HG03060 (cell line): ENCODE results near the gene CDH4.

Experiments used
- ATAC-seq: cut with Tn5 transposase; IDR thresholded peaks from one replicate; pipeline ENCODE4 v1.9.1; 2021; ENCODE audit warnings: low read depth, moderate number of reproducible peaks; ENCODE audit not compliant: unreplicated experiment

Gene CDH4

DNA sequence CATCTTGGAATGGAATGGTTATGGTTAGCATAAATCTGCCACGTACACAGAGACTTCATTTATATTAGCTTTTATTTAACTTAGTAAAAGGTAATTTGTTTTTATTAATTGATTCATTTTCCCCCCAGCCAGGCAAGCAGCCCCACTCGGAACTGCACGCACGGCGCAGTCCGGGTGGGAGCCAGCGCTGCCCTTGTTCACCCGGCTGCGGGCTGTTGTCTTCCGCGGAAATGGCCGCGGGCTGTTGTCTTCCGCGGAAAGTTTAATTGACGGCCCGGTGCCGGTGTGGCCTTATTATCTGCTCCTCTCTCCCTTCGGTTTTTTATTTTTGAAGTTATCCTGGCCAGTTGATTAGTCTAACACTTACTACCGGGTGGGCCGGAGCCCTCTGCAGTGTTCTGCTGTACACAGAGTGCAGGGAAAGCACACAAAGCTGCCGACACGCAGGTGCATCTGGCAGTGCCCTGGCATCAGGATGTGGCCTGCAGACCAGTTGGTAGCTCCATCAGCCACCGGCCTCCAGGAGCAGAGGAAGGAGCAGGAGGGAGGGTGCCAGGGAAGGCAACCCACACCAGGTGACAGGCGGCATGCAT lies 270.5 kb downstream of the CDH4 start:
- ATAC-seq, result no peak

DNA sequence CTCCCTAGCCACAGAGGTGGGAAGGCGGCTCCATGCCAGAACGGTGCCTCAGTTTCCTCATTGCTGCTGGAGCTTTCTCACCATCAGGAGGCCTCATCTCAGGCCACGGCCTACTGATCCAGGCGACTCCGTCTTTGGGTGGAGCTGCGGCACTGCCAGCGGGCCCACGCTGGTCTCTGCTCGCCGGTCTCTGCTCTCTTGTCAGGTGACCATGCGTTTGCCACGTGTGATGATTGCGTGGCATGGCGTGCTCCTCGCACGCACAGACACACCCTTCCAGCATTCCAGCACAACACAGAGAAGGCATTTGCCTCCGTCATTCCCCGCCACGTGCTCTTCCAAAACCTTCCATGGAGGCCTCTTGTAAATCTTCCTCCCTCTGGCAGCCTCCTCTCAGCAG lies 271.1 kb downstream of the CDH4 start:
- no peak for ATAC-seq

DNA sequence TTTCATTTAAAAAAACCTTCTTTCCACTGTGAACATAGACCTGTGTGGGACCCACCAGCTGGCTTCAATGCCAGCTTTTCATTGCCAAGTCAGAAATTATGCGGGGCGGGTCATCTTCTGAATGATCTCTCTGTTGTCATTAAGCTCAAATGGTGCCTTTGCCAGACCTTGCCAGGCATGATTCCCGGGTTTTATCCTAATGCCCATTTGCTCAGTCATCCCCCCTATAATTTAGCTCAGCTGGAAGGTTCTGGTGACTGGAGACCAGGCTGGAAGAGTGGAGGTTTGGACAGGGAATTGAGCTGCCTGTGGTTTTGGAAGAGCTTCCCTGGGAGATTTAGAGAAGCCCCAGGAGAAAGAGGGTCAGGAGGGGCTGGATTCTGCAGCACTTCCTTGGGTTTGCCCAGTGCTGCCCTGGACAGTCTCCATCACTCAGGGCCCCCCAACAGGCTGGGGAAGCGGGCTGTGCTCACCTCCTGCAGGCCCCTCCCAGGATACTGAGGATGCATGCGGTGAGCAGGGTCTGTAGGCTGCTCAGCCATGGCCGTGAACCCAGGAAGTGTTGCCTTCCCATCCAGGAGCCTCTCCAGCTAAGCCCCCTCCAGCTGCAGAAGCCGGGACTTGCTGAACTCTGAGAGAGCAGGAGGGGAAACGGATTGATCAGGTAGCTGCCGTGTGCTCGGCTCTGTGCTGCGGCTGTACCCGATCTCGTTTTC lies 273.0 kb downstream of the CDH4 start:
- ATAC-seq, result no peak

DNA sequence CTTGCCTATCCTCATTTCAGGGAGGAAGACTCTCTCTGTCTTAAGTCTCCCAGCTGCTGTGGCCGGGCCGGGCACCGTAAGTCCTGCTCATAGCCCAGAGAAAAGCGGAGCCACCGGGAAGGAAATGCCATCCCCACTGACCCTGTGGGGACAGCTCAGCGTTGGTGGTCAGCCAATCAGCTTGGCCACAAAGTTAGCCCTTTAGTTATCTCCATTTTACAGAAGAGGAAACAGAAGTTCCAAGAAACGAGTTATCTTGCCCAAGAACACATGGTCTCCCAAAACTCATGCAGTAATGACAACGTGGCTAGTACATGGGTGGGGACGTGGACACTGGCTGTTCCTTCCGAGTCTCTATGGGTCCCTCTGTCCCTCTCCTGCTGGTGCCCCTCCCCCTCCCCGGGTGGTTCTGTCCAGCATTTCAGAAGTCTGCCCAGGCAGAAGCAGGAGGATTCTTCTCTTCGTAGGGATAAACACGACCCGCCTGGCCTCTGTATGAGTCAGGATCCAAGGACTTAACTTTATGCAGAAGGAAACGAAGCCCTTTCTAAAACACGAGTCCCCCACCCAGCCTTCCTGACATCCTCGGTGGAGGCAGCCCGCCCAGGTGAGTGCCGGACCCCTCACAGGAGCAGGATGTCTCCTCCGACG lies 273.8 kb downstream of the CDH4 start:
- ATAC-seq, result no peak

DNA sequence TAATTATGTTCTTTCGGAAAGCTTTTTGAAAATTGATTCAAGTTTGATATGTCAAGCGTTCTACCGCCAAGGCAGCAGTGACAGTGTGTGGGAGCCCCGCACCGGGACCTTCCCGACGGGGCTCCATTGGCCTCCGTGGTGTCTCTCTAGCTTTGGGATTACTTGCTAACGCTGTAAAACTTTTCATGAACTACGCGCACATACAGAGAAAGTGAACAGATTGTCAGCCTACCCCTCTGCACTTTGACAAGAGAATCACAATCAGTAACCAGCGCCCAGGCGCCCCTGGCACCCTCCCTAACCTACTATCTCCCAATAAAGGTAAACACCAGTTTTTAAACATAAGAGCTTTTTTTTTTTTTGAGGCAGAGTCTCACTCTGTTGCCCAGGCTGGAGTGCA lies 274.8 kb downstream of the CDH4 start:
- no peak for ATAC-seq

DNA sequence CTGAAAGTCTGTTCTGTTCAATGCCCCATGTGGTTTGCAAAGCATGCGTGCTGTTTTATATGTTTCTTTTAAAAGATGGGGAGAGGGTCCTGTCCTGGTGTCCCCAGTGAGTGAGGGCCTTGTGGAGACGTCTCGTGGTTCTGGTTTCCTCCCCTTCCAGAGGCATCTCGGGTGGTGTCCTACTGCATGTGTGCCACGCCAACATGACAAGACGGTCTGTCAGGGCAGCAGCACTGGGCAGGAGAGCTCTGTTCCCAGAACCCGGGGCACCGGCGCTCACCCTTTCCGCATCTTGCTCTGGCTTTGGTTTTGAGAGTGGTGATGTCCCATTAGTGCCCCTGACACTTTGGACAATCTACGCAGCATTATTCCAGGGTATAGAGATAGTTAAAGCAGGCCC lies 275.6 kb downstream of the CDH4 start:
- no peak for ATAC-seq

DNA sequence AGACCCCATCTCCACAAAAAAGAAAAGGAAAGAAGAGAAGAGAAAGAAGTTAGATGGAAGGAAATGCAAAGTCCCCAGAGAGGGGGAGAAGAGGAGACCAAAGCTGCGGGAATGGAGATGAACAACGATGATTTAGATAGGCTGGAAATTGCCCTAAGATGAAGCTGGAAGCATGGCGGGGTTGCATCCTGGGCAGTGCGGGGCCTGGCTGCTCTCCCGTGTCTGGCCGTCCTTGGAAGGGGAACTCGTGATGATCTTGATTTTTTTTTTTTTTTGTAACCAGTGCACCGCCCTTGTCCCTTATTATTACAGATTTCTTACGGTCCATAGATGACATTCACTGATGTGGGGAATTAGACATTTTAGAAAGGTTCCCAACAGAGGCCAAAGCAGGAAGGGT lies 276.5 kb downstream of the CDH4 start:
- no peak for ATAC-seq

DNA sequence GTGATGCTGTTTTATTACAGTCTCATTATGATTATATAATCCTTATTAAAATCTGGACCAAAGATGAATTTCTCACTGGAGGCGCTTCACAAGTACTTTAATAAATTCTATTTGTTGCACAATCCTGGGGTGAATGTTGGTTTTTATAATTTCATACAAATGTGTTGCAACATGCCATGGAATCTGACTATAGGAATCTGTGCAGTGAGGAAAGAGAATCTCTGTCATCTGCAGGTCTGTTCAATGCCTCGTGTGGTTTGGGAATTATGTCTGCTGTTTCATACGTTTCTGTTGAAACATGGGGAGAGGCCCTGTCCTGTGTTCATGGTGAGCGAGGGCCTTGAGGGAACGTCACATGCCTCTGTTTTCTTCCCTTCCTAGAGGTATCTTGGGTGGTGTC lies 277.3 kb downstream of the CDH4 start:
- no peak for ATAC-seq

DNA sequence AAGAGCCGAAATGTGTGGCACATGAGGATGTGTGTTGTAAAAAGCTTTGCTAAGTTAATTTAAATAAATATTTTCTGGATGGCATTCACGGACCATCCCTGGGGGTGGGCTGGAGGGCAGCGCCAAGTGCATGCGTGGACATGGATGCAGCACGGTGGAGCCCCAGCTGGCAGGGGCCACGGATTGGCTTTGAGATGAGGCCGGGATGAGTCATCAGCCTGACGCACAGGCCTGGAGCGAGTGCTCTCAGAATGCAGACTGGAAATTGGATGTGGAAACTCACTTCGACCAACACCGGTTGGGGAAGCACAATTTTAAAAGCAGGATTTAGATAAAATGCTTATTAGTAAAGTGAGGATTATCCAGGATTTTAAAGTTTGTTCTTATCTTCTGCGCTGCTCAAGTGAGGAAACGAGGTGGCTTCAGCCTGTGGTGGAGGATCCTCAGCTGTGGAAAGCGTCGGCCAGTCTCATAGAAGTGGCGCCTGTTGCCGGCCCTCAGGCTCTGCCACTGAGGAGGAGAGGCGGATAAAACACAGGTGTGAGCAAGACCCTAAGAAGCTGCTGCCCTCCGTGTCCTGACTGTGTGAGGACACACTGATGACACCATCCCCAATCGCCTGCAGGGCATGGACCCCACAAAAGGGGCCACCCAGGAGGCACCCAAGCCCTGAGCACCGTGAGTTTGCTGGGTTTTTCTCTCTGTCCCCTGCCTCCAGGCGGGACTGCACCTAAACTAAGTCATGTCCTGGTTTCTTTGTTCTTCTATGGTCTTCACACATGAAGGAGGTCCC lies 279.7 kb downstream of the CDH4 start:
- no peak for ATAC-seq

DNA sequence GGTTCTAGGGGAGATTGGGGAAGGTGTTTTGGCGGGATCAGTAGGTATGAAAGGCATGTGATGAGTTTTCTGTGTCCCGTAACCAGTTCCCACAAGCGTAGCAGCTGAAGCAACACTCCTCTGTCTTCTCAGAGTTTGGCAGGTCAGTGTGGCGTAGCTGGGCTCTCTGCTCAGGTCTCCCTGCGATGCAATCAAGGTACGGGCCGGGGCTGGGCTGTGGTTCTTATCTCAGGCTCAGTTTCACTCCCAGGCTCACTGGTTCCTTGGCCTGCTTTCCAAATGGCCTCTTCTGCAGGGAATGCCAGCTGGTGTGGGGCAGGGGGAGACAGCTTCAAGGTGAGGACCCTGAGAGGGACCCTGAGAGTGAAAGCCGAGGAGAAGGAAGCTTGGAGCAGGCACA lies 280.7 kb downstream of the CDH4 start:
- ATAC-seq, result no peak

DNA sequence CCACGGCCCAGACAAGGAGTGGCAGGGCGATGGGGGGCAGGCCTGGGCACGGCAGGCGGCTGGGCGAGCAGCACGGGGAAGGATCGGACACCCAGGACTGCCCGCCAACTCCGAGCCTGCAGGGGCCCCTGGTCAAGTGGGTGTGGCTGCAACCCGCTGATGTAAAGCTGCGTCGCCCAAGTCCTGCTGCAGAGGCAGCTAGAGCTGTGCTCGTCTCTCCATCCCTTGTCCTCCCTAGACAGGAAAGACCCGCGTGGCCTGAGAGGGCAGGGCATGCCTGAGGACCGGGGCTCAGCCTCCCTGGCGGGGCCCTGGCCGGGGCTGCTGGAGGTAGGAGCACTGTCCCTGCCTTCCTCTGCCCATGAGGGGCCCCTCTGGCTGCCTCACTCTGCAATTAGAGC lies 281.2 kb downstream of the CDH4 start:
- ATAC-seq, result no peak

DNA sequence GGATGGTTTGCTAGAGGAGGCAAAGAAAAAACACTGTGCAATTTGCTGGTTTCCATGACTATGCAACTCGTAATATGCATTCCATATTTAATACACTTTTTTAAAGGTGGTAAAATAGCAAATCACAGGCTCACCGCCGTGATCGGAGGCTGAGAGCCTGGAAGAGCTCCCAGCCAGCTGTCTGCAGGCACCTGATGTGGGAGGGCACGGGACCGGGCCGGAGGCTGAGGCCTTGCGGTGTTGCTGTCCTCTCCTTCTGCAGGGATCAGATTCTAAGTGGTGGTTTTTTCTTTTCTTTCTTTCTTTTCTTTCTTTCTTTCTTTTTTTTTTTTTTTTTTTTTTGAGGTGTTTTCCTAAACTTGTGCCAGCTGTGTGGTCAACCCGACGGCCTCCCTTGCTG lies 282.3 kb downstream of the CDH4 start:
- ATAC-seq, result no peak

DNA sequence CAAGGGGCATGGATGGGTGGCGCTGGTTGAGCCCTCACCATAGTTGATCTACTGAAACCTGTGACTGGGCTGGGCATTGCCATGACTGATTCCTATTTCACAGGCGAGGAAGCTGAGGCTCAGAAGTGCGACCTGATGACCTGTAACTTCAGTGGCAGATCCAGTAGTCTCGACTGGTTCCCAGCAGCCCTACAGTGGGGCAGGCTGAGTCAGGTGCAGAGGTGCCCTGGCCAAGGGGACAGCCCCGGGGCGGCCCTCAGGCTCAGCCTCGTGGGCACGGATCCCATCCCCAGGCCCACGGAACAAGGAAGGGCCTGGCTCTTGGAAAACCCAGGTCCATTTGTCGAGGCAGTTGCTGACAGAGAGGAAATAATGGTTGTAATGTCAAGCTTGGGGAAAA lies 283.0 kb downstream of the CDH4 start:
- no peak for ATAC-seq

DNA sequence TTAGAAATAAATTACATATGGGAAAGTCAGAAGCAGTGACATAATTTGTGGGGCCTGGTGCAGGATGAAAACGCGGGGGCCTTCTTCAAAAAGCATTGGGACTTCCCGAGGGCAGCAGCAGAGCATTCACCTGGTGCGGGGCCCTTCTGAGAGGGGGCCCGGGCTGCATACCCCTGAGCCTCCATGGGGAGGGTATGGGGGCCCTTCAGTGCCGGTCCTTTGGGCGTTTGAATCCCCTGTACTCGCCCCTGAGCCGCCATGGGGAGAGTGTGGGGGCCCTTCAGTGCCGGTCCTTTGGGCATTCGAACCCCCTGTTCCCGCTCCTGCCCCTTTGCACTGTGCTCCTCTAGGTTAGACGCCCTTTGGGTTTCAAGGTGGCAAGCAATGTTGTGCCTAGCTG lies 283.5 kb downstream of the CDH4 start:
- no peak for ATAC-seq

DNA sequence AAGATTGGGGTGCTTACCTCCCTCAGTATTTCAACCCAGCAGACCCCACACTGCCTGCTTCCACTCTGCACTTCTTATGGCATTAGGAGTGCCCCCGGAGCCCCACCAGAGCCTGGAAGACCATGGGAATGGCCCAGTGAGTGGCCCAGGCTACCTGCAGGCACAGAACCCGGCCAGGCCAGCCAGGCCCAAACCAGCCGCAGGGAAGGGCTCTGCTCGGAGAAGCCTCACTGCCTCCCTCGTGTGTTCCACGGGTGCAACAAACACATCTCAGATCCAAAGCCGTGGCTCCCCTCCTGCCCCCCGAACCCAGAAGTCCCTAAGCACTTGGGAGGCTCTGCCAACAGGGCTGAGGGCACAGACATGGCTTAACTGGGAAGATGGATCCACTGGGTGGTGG lies 283.9 kb downstream of the CDH4 start:
- ATAC-seq, result no peak

DNA sequence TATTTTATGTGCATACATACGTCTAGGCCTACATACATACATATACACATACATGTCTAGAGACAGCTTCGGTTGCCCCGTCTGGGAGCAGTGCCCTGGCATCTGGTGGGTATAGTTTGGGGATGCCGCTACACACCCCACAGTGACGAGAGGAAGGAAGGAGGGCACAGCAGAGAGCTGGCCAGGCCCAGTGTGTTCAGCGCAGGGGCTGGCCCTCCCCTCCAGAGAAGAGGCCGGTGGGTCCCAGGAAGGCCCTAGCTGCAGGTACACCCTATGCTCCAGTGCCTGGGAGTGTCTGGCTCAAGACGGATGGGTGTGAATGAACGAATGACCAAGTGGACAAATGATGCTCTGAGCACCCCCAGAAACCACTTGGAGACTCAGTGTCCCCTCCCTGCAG lies 284.6 kb downstream of the CDH4 start:
- no peak for ATAC-seq

DNA sequence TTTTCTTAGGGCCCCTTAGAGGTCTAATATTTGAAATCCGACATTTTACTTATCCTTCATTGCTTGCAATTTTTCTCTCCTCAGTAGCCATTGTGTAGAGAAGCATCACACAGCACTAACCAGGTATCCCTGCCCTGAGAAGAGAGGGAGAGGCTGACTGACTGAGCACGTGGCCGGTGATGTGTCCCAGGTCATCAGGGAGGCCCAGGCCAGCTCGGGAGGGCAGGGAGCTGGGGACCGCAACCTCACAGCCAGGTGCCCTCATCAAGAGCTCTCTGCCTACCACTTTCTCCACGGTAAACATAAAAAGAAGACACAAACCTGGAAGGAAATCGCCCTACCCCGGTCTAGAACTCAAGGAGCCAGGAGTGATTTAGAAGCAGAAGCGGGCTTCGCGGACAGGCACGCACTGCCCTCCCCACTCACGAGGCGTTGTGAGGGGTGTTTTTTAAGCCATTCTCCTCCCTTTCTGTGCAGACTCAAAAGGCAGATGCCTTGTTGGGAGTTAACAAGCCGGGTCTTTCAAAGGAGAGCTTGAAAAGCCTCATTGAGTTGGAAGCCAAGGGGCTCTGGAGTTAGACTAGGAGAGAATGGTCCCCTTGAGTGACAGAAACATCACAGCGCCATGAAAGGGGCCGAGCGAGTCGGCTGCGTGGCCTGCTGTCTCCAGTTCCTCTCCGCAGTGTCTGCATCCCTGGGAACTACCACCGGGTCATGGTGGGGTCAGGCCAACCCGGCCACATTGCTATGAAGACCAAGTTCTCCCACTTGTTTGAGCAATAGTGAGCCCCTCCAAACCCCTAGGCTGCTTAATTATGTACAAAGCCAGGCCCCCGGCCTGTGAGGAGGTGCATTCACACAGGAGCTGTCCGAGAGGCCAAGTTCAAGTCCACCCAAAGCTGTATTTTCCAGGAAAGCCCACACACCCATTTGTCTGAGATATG lies 285.4 kb downstream of the CDH4 start:
- no peak for ATAC-seq

DNA sequence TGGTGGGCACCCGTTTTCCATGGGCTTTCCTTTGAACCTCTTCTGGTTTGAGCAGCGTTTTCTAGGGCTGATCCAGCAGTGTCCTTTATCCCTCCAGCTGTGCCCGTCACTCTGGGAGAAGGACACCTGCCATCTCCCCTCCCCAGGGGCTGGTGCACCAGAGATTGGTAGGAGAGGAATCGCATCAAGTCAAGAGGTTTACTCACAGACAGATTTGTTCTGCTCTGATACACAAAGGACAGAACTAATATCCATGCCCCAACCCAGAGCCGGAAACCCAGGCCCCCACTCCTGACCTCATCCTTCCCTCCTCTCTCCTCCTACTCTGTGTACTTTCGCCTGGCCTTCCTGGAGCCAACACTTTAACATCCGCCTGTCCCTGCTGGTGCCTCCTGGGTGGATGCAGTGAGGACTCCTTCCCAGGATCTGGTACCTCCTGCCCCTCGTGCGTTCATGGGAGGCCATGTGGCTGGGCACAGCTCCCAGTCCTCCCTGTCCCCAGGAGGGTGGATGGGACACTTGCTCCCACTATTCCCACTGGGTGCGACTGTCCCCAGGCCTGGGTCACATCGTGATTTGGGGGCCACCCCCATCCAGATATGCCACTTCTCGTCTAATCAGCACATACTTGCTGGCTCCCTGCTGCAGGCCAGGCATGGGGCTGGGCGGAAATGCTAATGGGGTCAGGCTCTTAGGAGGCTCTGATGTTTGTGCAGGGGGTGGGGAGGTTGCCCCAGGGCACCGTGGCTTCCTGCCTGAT lies 286.3 kb downstream of the CDH4 start:
- no peak for ATAC-seq

DNA sequence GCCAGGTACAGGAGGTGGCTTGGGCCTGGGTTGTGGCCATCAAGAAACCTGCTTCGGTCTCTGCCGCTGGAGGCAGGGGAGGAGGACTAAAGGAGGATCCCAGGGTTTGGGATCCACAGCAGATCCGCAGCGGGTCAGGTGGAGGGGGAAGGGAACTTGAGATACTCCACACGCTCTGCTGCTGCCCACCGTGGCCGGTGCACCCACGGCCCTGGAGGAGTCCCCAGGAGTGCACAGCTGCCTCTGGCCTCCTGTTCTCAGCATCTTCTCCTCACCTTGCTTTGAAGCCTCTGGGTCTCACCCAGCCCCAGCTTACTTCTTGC lies 286.8 kb downstream of the CDH4 start:
- no peak for ATAC-seq
